Progenitor cell of endocrine pancreas (in vitro differentiated cells): ENCODE measurements around the gene CSF1R. TPM values are rescaled to one million over a fixed set of nuclear protein-coding genes. Genes with fewer than 3 reads are reported as not detected.

Experiments
- DNase-seq: peaks from one replicate; pipeline ENCODE4 v3.0.0; 2021; ENCODE audit warnings: low spot score; ENCODE audit not compliant: unreplicated experiment
- H3K27ac Mint-ChIP-seq: 2 replicates; pipeline ENCODE4 v1.8.0; 2021; ENCODE audit warnings: mild to moderate bottlenecking, moderate library complexity, mixed read lengths
- H3K27me3 Mint-ChIP-seq: 2 replicates; pipeline ENCODE4 v1.8.0; 2021; ENCODE audit warnings: mixed read lengths
- H3K36me3 Mint-ChIP-seq: 2 replicates; pipeline ENCODE4 v1.8.0; 2022; ENCODE audit warnings: mixed read lengths; ENCODE audit not compliant: insufficient read depth
- H3K4me1 Mint-ChIP-seq: 2 replicates; pipeline ENCODE4 v1.8.0; 2021; ENCODE audit warnings: low read depth, mixed read lengths
- H3K4me3 Mint-ChIP-seq: 2 replicates; pipeline ENCODE4 v1.8.0; 2021; ENCODE audit warnings: low read depth, mild to moderate bottlenecking, moderate library complexity, mixed read lengths
- H3K9me3 Mint-ChIP-seq: 2 replicates; pipeline ENCODE4 v1.8.0; 2021; ENCODE audit warnings: low read depth, mixed read lengths
- CTCF ChIP-seq: fragments of 200-600 bp; sonication (generic); IDR thresholded peaks from one replicate; pipeline ENCODE4 v1.5.0; 2021; ENCODE audit warnings: antibody characterized with exemption, mild to moderate bottlenecking; ENCODE audit not compliant: unreplicated experiment
- total RNA-seq: library from RNA; stranded (reverse); gene quantifications from 2 replicates; pipeline ENCODE4 v1.2.1, GENCODE V29; 2021

The CSF1R gene
- total RNA-seq, 1 donor from 2014 or later: not detected

- no peak for DNase-seq
Observed at GRCh38 chr5:150080696-150081435, 5.5 kb downstream of the CSF1R start.

GRCh38 chr5:150079909-150080461 is 6.4 kb downstream of the CSF1R start:
- H3K4me1 Mint-ChIP-seq: peaks cover 5% of the 10 kb centered on the region
- no peak overlapping the region for H3K27ac Mint-ChIP-seq
- H3K4me3 Mint-ChIP-seq: no peak overlapping the region

More at GRCh38 chr5:150080696-150081435, 5.5 kb downstream of the CSF1R start:
- no peak overlapping the region for H3K4me3 Mint-ChIP-seq
- H3K27me3 Mint-ChIP-seq: peaks cover 32% of the 10 kb centered on the region
- peaks cover 5% of the 10 kb centered on the region for H3K4me1 Mint-ChIP-seq
- no peaks in the 10 kb centered on the region for H3K36me3 Mint-ChIP-seq
- H3K27ac Mint-ChIP-seq: no peak overlapping the region
- no peak for TF ChIP-seq CTCF
- H3K9me3 Mint-ChIP-seq: no peaks in the 10 kb centered on the region

GRCh38 chr5:150078802-150079689 is 7.3 kb downstream of the CSF1R start:
- no peaks in the 10 kb centered on the region for H3K9me3 Mint-ChIP-seq
- peaks cover 5% of the 10 kb centered on the region for H3K4me1 Mint-ChIP-seq
- H3K27ac Mint-ChIP-seq: peak overlapping the region; percentile 5
- peaks cover 28% of the 10 kb centered on the region for H3K27me3 Mint-ChIP-seq
- H3K36me3 Mint-ChIP-seq: no peaks in the 10 kb centered on the region
- H3K4me3 Mint-ChIP-seq: no peak overlapping the region
- TF ChIP-seq CTCF: no peak
- no peak for DNase-seq

More at GRCh38 chr5:150079909-150080461, 6.4 kb downstream of the CSF1R start:
- DNase-seq: no peak
- no peak for TF ChIP-seq CTCF
- Mint-ChIP-seq H3K9me3 (no peaks in the 10 kb centered on the region), H3K27me3 (peaks cover 28% of the 10 kb centered on the region), H3K36me3 (no peaks in the 10 kb centered on the region)

- Mint-ChIP-seq H3K27me3 (peaks cover 21% of the 10 kb centered on the region), H3K4me3 (no peak overlapping the region), H3K36me3 (no peaks in the 10 kb centered on the region), H3K27ac (peak overlapping the region; percentile 5), H3K9me3 (no peaks in the 10 kb centered on the region), H3K4me1 (peaks cover 5% of the 10 kb centered on the region)
- TF ChIP-seq CTCF: no peak
- DNase-seq: no peak
Observed at GRCh38 chr5:150077996-150078801, 8.2 kb downstream of the CSF1R start.
